Anterior cingulate cortex (tissue), 58 donors: ENCODE data around the gene ALDH3A2.
A peak's percentile ranks its signal among the peaks of the same experiment; 100 is the strongest.

ENCODE experiments used
- DNase-seq, 58 donors: peaks; one replicate each; lab custom pipeline; 2025; lab: John Stamatoyannopoulos, UW

ALDH3A2 gene

GRCh38 chr17:19713462-19713861, 64.9 kb downstream of the ALDH3A2 start:
- no peak for DNase-seq

DNA sequence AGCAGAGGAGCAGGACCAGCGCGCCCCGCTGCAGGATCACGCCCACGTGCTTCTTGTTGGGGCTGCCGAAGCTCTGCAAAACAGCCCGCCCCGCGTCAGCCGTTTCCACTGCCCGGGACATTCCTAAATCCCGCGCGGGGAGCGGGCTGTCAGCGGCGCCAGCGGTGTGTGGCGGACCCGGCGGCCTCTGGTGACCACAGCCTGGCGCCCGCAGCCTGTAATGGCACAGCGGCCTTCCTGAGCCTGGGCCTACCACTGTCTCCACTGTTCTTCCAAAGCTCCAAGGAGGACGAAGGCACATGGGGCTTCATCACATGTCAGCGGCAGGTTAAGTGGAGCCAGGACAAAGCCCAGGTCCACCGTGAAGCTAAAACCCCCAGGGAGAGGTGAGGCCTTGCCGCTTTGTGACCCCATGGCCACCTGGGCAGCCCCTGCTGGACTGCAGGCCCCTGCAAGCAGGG, 65.4 kb downstream of the ALDH3A2 start:
- DNase-seq = no peak

DNA sequence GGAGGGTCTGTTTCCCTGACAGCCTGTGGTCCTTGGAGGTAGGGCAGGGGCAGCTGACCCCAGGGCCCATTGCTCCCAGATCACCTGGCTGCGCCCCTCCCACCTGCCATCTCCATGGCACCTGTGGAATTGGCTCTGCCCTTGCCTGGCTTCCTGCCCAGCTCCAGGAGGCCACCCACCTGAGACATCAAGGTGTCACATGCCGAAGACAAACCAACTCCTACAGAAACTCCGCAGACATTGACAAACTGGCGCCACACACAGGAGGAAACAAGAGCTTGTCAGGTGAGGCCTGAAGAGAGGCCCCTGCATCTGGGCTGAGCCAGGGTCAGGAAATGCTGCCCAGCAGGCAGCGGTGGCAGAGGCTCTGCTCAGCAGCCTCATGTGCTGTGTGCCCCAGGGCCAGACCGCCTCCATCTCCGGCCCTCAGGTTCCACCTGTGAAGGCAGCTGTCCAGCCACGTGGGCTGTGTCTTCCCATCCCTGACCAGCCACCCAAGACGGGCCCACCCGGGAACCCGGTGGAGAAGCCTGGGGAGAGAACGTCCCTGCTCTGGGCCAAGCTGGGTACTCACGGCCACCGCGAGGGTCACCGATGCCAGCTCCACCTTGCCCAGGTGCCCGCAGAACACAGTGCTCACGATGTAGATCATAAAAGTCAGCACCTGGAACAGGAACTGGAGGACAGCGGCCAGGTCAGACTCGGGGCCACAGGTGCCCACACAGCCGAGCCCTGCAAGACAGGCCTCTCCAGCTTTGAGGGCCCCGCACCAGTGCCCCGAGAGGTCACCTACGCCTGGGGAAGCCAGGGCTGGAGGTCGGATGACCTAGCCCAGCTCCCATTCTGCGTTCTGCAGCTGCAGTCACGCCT, 66.2 kb downstream of the ALDH3A2 start:
- DNase-seq = no peak

GRCh38 chr17:19716108-19717030, 67.8 kb downstream of the ALDH3A2 start, which contains the start of gene SLC47A2:
TSS of gene SLC47A2 (minus strand) at chr17:19716584. CDS start at chr17:19716555, 29 bp downstream.
- DNase-seq = peak in 10 of 58 donors; percentile 9 to 88 (median 25)

- DNase-seq = no peak
These were observed 68.4 kb downstream of the ALDH3A2 start for GRCh38 chr17:19717031-19717360.

DNA sequence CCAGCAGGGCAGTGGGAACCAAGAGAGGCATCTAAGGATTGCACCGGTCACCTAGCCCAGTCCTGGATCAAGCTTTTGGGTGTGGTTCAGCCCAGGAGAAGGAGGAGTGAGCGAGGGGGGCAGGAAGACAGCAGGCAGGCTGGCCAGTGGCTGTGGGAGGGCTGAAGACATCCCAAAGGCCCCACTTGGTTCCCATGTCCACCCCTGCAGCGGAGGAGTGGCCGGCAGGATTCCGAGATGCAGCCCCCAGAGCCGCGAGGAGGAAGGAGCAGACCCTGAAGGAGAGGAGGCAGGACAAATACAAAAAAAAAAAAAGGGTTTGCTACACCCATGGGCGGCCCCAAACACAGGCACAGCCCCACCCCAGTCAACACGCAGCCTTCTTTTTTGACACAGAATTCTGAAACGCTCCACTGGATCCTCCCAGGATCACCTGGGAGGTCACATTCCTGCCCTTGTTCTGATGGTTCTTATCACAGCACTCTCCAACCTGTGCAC, 68.9 kb downstream of the ALDH3A2 start:
- DNase-seq = no peak

DNA sequence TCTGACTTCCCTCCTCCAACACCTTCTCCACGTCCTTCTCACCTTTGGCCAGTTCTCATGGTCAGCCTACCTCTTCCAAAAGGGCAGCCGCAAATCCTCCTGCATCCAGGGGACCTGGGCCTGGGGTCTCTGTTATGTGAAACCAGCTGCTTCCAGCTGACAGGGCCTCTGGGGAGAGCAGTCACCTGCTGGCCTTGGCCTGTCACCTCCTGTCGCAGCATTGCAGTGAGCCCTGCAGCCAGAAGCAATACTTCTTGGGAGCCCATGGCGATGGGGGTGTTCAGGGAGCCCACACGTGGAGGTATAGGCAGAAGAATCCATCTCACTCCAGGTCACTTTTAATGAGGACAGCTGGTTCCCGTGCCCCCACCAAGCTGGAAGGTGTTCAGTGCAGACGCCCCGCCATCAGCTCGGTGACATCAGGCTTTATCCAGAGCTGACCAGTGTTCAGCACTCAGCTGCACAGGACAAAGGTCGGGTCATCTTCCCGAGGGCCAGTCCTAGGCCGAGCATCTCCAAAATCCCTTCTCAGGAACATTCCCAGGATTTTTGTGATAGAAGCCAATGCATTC, 69.6 kb downstream of the ALDH3A2 start:
- no peak for DNase-seq

DNA sequence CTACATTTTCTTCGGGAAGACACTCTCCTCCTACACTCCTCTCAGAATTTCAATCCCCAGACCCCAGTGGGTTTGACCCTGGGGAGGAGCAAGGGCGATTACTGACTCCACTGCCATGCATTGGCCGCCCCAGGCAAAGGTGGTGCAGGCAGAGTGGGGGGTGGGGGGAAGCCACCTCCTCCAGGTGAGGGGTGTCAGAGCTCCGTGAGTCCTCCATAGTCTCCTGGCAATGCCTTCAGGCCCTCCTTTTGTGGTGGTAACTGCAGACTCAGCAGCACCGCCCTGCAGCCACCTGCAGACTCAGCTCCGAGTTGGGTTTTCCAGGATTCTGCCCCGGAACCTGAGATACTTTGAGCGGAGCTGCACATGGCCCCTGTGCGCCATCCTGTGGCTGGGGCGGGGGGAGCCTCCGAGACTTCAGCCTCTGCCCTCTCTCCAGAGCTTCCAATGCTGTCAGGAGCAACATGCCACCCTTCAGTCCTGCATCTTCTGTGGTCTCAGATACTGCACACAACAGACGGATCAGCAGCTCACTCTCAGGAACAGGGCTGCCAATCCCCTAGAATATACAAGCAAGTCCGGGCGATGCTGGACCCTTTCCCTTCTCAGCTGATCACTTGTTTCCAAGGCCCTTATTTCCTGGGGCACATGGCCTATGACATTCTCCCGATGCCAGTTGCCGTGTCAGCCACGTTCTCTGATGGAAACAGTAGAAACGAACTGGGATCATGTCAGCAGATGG, 70.2 kb downstream of the ALDH3A2 start:
- DNase-seq = no peak

- DNase-seq = no peak
These were observed 71.0 kb downstream of the ALDH3A2 start for GRCh38 chr17:19719355-19720209.

DNA sequence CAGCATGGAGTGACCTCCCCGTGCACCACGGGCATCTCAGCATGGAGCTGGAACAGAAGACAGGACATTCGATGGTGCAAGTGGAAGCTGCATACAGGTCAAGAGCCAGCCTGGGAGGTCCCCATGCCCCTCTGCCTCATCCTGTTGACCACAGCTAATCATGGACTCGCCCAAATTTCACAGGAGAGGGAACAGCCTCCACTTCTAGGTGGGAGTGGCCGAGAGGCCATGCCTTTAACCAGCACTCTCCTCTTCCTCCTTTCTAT, 71.6 kb downstream of the ALDH3A2 start:
- no peak for DNase-seq

- DNase-seq = no peak
These were observed 72.3 kb downstream of the ALDH3A2 start for GRCh38 chr17:19720631-19721426.

- no peak for DNase-seq
These were observed 75.4 kb downstream of the ALDH3A2 start for GRCh38 chr17:19723964-19724363.

- peak in 14 of 58 donors; percentile 10 to 61 (median 26) for DNase-seq
These were observed 76.2 kb downstream of the ALDH3A2 start for GRCh38 chr17:19724501-19725420.

- DNase-seq = no peak
These were observed 76.9 kb downstream of the ALDH3A2 start for GRCh38 chr17:19725486-19725885.

DNA sequence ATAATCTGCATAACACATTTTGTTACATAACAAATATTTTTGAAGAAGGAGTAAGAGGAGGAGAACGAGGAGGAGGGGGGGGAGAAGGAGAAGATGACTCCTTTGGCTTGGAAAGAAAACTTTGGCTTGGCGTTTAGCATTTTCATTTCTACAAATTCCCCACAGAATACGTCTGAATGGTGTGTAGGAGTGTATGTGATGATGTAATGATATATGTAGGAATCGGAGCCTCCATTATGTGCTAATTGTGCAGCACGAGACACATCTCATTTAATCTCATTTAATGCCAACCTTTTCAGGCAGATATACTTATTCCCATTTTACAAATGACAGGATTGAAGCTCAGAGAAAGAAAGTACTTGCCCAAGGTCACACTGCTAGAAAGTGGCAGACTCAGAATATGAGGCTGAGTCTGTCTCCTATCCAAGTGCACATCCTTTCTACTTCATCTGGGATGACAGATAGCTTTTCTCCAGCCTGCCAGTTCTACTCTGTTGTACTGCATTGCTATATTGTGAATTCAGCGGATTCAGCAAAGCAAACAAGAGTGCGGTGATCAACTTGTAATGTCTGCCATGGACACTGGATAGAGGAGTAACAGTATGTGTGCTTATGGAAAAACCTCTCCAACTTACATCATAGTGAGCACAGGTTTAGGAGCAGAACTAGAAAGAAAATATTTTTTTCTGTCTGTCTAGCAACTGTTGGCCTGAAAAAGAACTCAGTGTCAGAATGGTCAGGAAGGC, 78.3 kb downstream of the ALDH3A2 start:
- DNase-seq = no peak
